Muscle of leg (tissue), 11 donors: Measurements from ENCODE around the gene NFATC2. TPM values are rescaled to one million over a fixed set of nuclear protein-coding genes. Genes with fewer than 3 reads are reported as not detected.

Experiments used
- DNase-seq: peaks from one replicate; pipeline ENCODE4 v3.0.0; 2013
- H3K27ac ChIP-seq: one replicate; pipeline ENCODE4 v1.5.1; 2013; ENCODE audit warnings: mild to moderate bottlenecking, low read length, control low read depth
- H3K27me3 ChIP-seq: one replicate; pipeline ENCODE4 v1.6.1; 2013; ENCODE audit warnings: low read length; ENCODE audit not compliant: control insufficient read depth, insufficient read depth
- H3K36me3 ChIP-seq: one replicate; pipeline ENCODE4 v1.6.1; 2013; ENCODE audit warnings: low read length; ENCODE audit not compliant: control insufficient read depth, insufficient read depth
- H3K4me1 ChIP-seq: one replicate; pipeline ENCODE4 v1.6.1; 2013; ENCODE audit warnings: low read length; ENCODE audit not compliant: control insufficient read depth, insufficient read depth
- H3K4me3 ChIP-seq: one replicate; pipeline ENCODE4 v1.5.1; 2013; ENCODE audit warnings: low read length, control low read depth
- H3K9me3 ChIP-seq: replicated peaks from 2 replicates; pipeline ENCODE4 v1.6.1; 2013; ENCODE audit warnings: low read depth, low read length; ENCODE audit not compliant: control insufficient read depth
- WGBS: methylation state at CpG from one replicate; pipeline ENCODE4 v1.1.5; 2013; ENCODE audit warnings: missing lambda C conversion rate; ENCODE audit not compliant: insufficient coverage; 5-methylcytosine and 5-hydroxymethylcytosine counted together
- polyA plus RNA-seq, 8 donors: library from polyadenylated mRNA; unstranded; fragments of 120-200 nt; gene quantifications; one replicate each; pipeline versions ENCODE4 v1.2.1 to v1.2.3, GENCODE V29; 2013; ENCODE audit warnings: inconsistent platforms in 1 of 8, low replicate concordance in 1 of 8; ENCODE audit not compliant: insufficient read length in 8 of 8, insufficient read depth in 1 of 8
- total RNA-seq: library from RNA; stranded (reverse); fragments of 120-200 nt; gene quantifications from one replicate; pipeline ENCODE4 v1.2.4, GENCODE V29; 2013

NFATC2 gene
- total and polyA plus RNA-seq, 9 donors = 3.8 to 8.3 (median 5.7) TPM

GRCh38 chr20:51342510-51343236, 199.8 kb downstream of the NFATC2 start:
- H3K27me3 ChIP-seq = no peaks in the 10 kb centered on the region
- H3K4me1 ChIP-seq = peaks cover 7% of the 10 kb centered on the region
- WGBS = 100% methylated on average over 3 of the region's 8 CpGs

GRCh38 chr20:51341581-51341980, 200.9 kb downstream of the NFATC2 start:
- Histone ChIP-seq H3K27me3 (no peaks in the 10 kb centered on the region), H3K36me3 (no peaks in the 10 kb centered on the region), H3K4me3 (no peak overlapping the region), H3K4me1 (peaks cover 7% of the 10 kb centered on the region), H3K27ac (no peak overlapping the region), H3K9me3 (no peaks in the 10 kb centered on the region)
- WGBS = no CpG with 5 or more reads among the region's 3 CpGs
- DNase-seq = no peak

More at GRCh38 chr20:51342510-51343236, 199.8 kb downstream of the NFATC2 start:
- no peaks in the 10 kb centered on the region for H3K9me3 ChIP-seq
- no peaks in the 10 kb centered on the region for H3K36me3 ChIP-seq
- DNase-seq = no peak
- no peak overlapping the region for H3K4me3 ChIP-seq
- no peak overlapping the region for H3K27ac ChIP-seq

- no peak overlapping the region for H3K27ac ChIP-seq
- peaks cover 7% of the 10 kb centered on the region for H3K4me1 ChIP-seq
- no peak overlapping the region for H3K4me3 ChIP-seq
- DNase-seq = no peak
- H3K27me3 ChIP-seq = no peaks in the 10 kb centered on the region
- H3K9me3 ChIP-seq = no peaks in the 10 kb centered on the region
- no peaks in the 10 kb centered on the region for H3K36me3 ChIP-seq
These were observed 202.1 kb downstream of the NFATC2 start for GRCh38 chr20:51340451-51340840.

- DNase-seq = peak; percentile 44
- Histone ChIP-seq H3K36me3 (no peaks in the 10 kb centered on the region), H3K27ac (peak overlapping the region; percentile 42), H3K4me1 (peaks cover 7% of the 10 kb centered on the region), H3K27me3 (no peaks in the 10 kb centered on the region), H3K4me3 (no peak overlapping the region), H3K9me3 (no peaks in the 10 kb centered on the region)
- 31% methylated on average over 2 of the region's 2 CpGs for WGBS
These were observed 202.6 kb downstream of the NFATC2 start for GRCh38 chr20:51339721-51340450.

DNA sequence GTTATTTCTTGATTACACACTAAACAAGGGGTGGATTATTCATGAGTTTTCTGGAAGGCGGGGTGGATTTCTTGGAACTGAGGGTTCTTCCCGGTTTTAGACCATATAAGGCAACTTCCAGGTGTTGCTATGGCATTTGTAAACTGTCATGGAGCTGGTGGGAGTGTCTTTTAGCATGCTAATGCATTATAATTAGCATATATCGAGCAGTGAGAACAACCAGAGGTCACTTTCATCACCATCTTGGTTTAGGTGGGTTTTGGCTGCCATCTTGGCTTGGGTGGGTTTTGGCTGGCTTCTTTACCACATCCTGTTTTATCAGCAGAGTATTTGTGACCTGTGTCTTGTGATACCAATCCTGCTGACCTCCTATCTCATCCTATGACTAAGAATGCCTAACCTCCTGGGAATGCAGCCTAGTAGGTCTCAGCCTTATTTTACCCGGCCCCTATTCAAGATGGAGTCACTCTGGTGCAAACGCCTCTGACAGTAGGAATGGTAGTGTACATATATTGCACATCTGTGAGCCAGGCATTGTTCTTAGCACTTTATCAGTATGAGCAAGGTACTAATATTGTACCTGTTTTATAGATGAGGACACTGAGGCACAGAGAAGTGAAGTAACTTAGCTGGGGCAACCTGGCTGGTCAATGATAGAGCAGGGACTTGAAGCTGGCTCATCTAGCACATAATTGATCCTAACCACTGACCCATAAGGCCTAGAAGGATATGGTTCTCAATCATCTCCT, 203.7 kb downstream of the NFATC2 start:
- WGBS = 84% methylated on average over 4 of the region's 5 CpGs
- Histone ChIP-seq H3K27ac (peak overlapping the region; percentile 42), H3K4me1 (peaks cover 7% of the 10 kb centered on the region), H3K27me3 (no peaks in the 10 kb centered on the region), H3K36me3 (no peaks in the 10 kb centered on the region), H3K9me3 (no peaks in the 10 kb centered on the region), H3K4me3 (no peak overlapping the region)
- DNase-seq = peak; percentile 37

DNA sequence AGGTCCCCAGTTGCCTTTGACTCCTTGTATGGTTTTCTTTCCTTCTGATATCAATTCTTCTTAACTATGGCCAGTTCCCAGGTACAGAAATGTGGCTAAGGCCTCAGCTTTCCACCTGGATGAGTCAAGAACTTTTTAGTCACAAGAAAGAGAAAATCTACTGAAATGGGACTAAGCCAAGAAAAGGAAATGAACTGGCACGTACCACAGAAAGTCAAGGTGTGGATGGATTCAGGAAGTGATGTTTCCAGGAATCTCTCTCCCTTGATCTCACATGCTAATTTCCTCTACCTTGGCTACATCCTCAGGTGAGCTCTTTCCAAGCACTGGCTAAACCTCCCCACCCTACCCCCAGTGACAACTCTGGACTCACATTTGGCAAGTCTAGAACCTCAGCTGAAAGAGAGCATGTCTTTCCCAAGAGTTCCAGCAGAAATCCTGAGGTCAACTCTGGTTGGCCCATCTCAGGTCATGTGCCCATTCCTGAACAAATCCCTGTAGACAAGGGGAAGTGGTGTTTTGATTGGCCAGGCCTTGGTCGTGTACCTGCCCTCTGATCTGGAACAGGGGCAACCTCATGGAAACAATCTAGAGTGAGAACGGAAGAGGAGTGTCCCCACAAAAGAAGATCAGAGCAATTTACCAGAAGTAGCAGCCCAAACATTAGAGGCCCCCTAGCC, 205.3 kb downstream of the NFATC2 start:
- Histone ChIP-seq H3K27ac (no peak overlapping the region), H3K4me3 (no peak overlapping the region), H3K4me1 (peaks cover 7% of the 10 kb centered on the region), H3K27me3 (no peaks in the 10 kb centered on the region), H3K36me3 (no peaks in the 10 kb centered on the region), H3K9me3 (no peaks in the 10 kb centered on the region)
- no peak for DNase-seq
- WGBS = 67% methylated on average over 2 of the region's 3 CpGs

Other genes with a start within 250 kb of the NFATC2 start
- 39.4 TPM for gene ATP9A, start 225.7 kb upstream of the NFATC2 start, total RNA-seq
- gene ATP9A, start 225.7 kb upstream of the NFATC2 start, polyA plus RNA-seq = 10 to 100 TPM; 45.6 to 79.4 (median 51.2) TPM